SK-N-SH (cell line): Measurements from ENCODE around the gene IFI6. TPM values are rescaled to one million over a fixed set of nuclear protein-coding genes. Genes with fewer than 3 reads are reported as not detected.

Experiments
- CTCF ChIA-PET: fragments of 300-600, 350-600 bp; formaldehyde crosslinking; extraction: SDS; loops from one replicate; lab custom pipeline; 2021; lab: Yijun Ruan, JAX
- POLR2A ChIA-PET: fragments of 350-600 bp; sonication (Branson Sonifier 250); formaldehyde crosslinking; extraction: SDS; loops from one replicate; lab custom pipeline; 2020; ENCODE audit warnings: antibody characterized with exemption, inconsistent platforms; lab: Yijun Ruan, JAX
- DNase-seq: peaks from one replicate; pipeline ENCODE4 v3.0.0; 2012
- H2AFZ ChIP-seq: fragments of 200-600 bp; sonication (generic); 2 replicates; pipeline ENCODE4 v1.8.1; 2016; ENCODE audit warnings: antibody characterized with exemption, mild to moderate bottlenecking, low read depth
- H3F3A ChIP-seq: fragments of 200-600 bp; sonication (generic); replicated peaks from 2 replicates; pipeline ENCODE3; 2016; ENCODE audit warnings: antibody characterized with exemption, mild to moderate bottlenecking; ENCODE audit not compliant: insufficient read depth
- H3K27ac ChIP-seq, 2 experiments: fragments of 200-500 bp in 1 of 2; fragments of 200-600 bp in 1 of 2; sonication (Bioruptor generic) in 1 of 2; sonication (generic), shearing (Covaris generic) in 1 of 2; 2 replicates each; pipeline versions ENCODE4 v1.5.1 to v1.6.1; 2014 to 2016; ENCODE audit warnings: low read depth in 2 of 2, inconsistent platforms in 1 of 2, low read length in 1 of 2, mild to moderate bottlenecking in 1 of 2, mixed read lengths in 1 of 2
- H3K27me3 ChIP-seq: fragments of 200-600 bp; sonication (generic), shearing (Covaris generic); 2 replicates; pipeline ENCODE4 v1.6.1; 2016; ENCODE audit warnings: mixed run types; ENCODE audit not compliant: insufficient read depth
- H3K36me3 ChIP-seq, 2 experiments: fragments of 200-500 bp in 1 of 2; fragments of 200-600 bp in 1 of 2; sonication (Bioruptor generic) in 1 of 2; sonication (generic) in 1 of 2; replicated peaks in 1 of 2; 2 replicates each; pipeline versions ENCODE3 to v1.5.1; 2014 to 2016; ENCODE audit warnings: low read length in 1 of 2, mild to moderate bottlenecking in 1 of 2; ENCODE audit not compliant: insufficient read depth in 2 of 2, control insufficient read depth in 1 of 2
- H3K4me1 ChIP-seq, 2 experiments: fragments of 200-500 bp in 1 of 2; fragments of 200-600 bp in 1 of 2; sonication (Bioruptor generic) in 1 of 2; sonication (generic), shearing (Covaris generic) in 1 of 2; 2 replicates each; pipeline versions ENCODE4 v1.5.1 to v1.6.1; 2014 to 2016; ENCODE audit warnings: low read depth in 1 of 2, low read length in 1 of 2, mixed run types in 1 of 2; ENCODE audit not compliant: insufficient read depth in 2 of 2, control insufficient read depth in 1 of 2
- H3K4me2 ChIP-seq: fragments of 200-600 bp; sonication (generic), shearing (Covaris generic); 2 replicates; pipeline ENCODE4 v1.6.1; 2017; ENCODE audit warnings: mixed run types
- H3K4me3 ChIP-seq, 2 experiments: fragments of 200-500 bp in 1 of 2; fragments of 200-600 bp in 1 of 2; sonication (Bioruptor generic) in 1 of 2; sonication (generic), shearing (Covaris generic) in 1 of 2; 2 replicates each; pipeline versions ENCODE4 v1.5.1 to v1.8.1; 2014 to 2016; ENCODE audit warnings: low read depth in 2 of 2, inconsistent platforms in 1 of 2, low read length in 1 of 2, mild to moderate bottlenecking in 1 of 2, mixed read lengths in 1 of 2, moderate library complexity in 1 of 2
- H3K79me2 ChIP-seq: fragments of 200-600 bp; sonication (generic); 2 replicates; pipeline ENCODE4 v1.8.1; 2017; ENCODE audit warnings: mild to moderate bottlenecking; ENCODE audit not compliant: insufficient read depth
- H3K9ac ChIP-seq: fragments of 200-600 bp; sonication (generic); 2 replicates; pipeline ENCODE4 v1.6.1; 2017; ENCODE audit warnings: mixed run types
- H3K9me2 ChIP-seq: fragments of 200-600 bp; sonication (generic); 2 replicates; pipeline ENCODE4 v1.6.1; 2017; ENCODE audit warnings: mixed run types
- H3K9me3 ChIP-seq: fragments of 200-600 bp; sonication (generic); 2 replicates; pipeline ENCODE4 v1.6.1; 2017; ENCODE audit warnings: mixed run types, mild to moderate bottlenecking, moderate library complexity
- H4K20me1 ChIP-seq: fragments of 200-600 bp; sonication (generic); 2 replicates; pipeline ENCODE4 v1.6.1; 2017; ENCODE audit warnings: mild to moderate bottlenecking, mixed run types; ENCODE audit not compliant: insufficient read depth
- CHD2 ChIP-seq: fragments of 150-350 bp; IDR thresholded peaks from 2 replicates; pipeline ENCODE4 v1.6.1; 2018; ENCODE audit warnings: low read length; ENCODE audit not compliant: partially characterized antibody
- FOXM1 ChIP-seq: IDR thresholded peaks from 2 replicates; pipeline ENCODE4 v1.4.0; 2012; ENCODE audit warnings: low read depth, mild to moderate bottlenecking
- GABPA ChIP-seq: IDR thresholded peaks from 2 replicates; pipeline ENCODE4 v1.4.0; 2012; ENCODE audit warnings: low read depth, mild to moderate bottlenecking
- GATA2 ChIP-seq: sonication (generic); formaldehyde crosslinking; IDR thresholded peaks from 2 replicates; pipeline ENCODE4 v1.5.0; 2020; ENCODE audit warnings: mild to moderate bottlenecking, missing genetic modification reagents
- JUND ChIP-seq: IDR thresholded peaks from 2 replicates; pipeline ENCODE4 v1.4.0; 2012
- MAX ChIP-seq: IDR thresholded peaks from 2 replicates; pipeline ENCODE4 v1.4.0; 2012; ENCODE audit warnings: low read depth
- MEF2A ChIP-seq: IDR thresholded peaks from 2 replicates; pipeline ENCODE4 v1.4.0; 2012; ENCODE audit warnings: low read depth, borderline replicate concordance
- NRF1 ChIP-seq: IDR thresholded peaks from 2 replicates; pipeline ENCODE4 v1.6.1; 2012; ENCODE audit warnings: low read depth, mild to moderate bottlenecking, low read length
- POLR2AphosphoS5 ChIP-seq: IDR thresholded peaks from 2 replicates; pipeline ENCODE4 v1.6.1; 2012; ENCODE audit warnings: low read depth, low read length
- RAD21 ChIP-seq: IDR thresholded peaks from 2 replicates; pipeline ENCODE4 v1.6.1; 2012; ENCODE audit warnings: mild to moderate bottlenecking, low read length
- RCOR1 ChIP-seq: fragments of 150-350 bp; IDR thresholded peaks from 2 replicates; pipeline ENCODE4 v1.6.1; 2017; ENCODE audit warnings: antibody characterized with exemption, low read length
- RFX5 ChIP-seq: IDR thresholded peaks from 2 replicates; pipeline ENCODE4 v1.6.1; 2012; ENCODE audit warnings: mild to moderate bottlenecking, improper control_type of control experiment, low read length
- SIN3A ChIP-seq: IDR thresholded peaks from 2 replicates; pipeline ENCODE4 v1.6.1; 2012; ENCODE audit warnings: low read depth, mild to moderate bottlenecking, low read length, moderate library complexity, borderline replicate concordance
- TAF1 ChIP-seq: IDR thresholded peaks from 2 replicates; pipeline ENCODE4 v1.6.1; 2012; ENCODE audit warnings: low read depth, mild to moderate bottlenecking, low read length, moderate library complexity, borderline replicate concordance
- TCF12 ChIP-seq: IDR thresholded peaks from 2 replicates; pipeline ENCODE4 v1.4.0; 2012
- TEAD4 ChIP-seq: IDR thresholded peaks from 2 replicates; pipeline ENCODE4 v1.4.0; 2012; ENCODE audit warnings: mild to moderate bottlenecking, borderline replicate concordance; ENCODE audit not compliant: insufficient read depth
- YY1 ChIP-seq: IDR thresholded peaks from 2 replicates; pipeline ENCODE4 v1.4.0; 2012; ENCODE audit warnings: low read depth, mild to moderate bottlenecking
- WGBS: methylation state at CpG from one replicate; pipeline ENCODE4 v1.1.6; 2017; ENCODE audit warnings: low lambda C conversion rate; 5-methylcytosine and 5-hydroxymethylcytosine counted together
- polyA plus RNA-seq, 3 experiments: library from polyadenylated mRNA; depleted of rRNA; stranded (reverse); fragments of >200 nt; gene quantifications; 2 replicates each; pipeline ENCODE4 v1.2.3, GENCODE V29; 2012
- TF ChIP-seq, protein P1 (sequence below): IDR thresholded peaks from 2 replicates; pipeline ENCODE4; 2012
- TF ChIP-seq, protein P2 (sequence below): fragments of 150-350 bp; IDR thresholded peaks from 2 replicates; pipeline ENCODE4 v1.6.1; 2016; ENCODE audit warnings: mild to moderate bottlenecking, low read depth, low read length
- TF ChIP-seq, protein P3 (sequence below): fragments of 200-600 bp; sonication (generic); IDR thresholded peaks from 2 replicates; pipeline ENCODE4 v1.6.1; 2017; ENCODE audit warnings: antibody characterized with exemption, mild to moderate bottlenecking, moderate library complexity
- TF ChIP-seq, protein P4 (sequence below): IDR thresholded peaks from 2 replicates; pipeline ENCODE4 v1.6.1; 2012; ENCODE audit warnings: mild to moderate bottlenecking, low read depth, low read length, moderate library complexity

Gene IFI6
- polyA plus RNA-seq, 1 of the 3 experiments (the other 2 are of a cell fraction): 35.6 TPM

- TF ChIP-seq, protein P1, sequence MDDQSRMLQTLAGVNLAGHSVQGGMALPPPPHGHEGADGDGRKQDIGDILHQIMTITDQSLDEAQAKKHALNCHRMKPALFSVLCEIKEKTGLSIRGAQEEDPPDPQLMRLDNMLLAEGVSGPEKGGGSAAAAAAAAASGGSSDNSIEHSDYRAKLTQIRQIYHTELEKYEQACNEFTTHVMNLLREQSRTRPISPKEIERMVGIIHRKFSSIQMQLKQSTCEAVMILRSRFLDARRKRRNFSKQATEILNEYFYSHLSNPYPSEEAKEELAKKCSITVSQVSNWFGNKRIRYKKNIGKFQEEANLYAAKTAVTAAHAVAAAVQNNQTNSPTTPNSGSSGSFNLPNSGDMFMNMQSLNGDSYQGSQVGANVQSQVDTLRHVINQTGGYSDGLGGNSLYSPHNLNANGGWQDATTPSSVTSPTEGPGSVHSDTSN: no peak
- TF ChIP-seq POLR2AphosphoS5: no peak
- no peak for TF ChIP-seq SIN3A
Observed at GRCh38 chr1:27668121-27668807, 3.7 kb downstream of the IFI6 start (continued).

GRCh38 chr1:27666791-27667254 lies 5.2 kb downstream of the IFI6 start:
- Histone ChIP-seq H3K4me2 (no peak overlapping the region), H3K36me3 (no peaks in the 10 kb centered on the region), H3K27me3 (no peaks in the 10 kb centered on the region), H3K79me2 (no peaks in the 10 kb centered on the region), H2AFZ (no peak overlapping the region), H3K4me1 (peaks cover 0 to 15% of the 10 kb centered on the region in 2 experiments; a peak in 1 of 4 replicates), H3F3A (no peaks in the 10 kb centered on the region), H3K9me2 (no peaks in the 10 kb centered on the region), H3K9me3 (no peaks in the 10 kb centered on the region), H3K4me3 (no peak overlapping the region)
- no peak for DNase-seq
- TF ChIP-seq, protein P2, sequence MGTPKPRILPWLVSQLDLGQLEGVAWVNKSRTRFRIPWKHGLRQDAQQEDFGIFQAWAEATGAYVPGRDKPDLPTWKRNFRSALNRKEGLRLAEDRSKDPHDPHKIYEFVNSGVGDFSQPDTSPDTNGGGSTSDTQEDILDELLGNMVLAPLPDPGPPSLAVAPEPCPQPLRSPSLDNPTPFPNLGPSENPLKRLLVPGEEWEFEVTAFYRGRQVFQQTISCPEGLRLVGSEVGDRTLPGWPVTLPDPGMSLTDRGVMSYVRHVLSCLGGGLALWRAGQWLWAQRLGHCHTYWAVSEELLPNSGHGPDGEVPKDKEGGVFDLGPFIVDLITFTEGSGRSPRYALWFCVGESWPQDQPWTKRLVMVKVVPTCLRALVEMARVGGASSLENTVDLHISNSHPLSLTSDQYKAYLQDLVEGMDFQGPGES: no peak
- no peak for TF ChIP-seq TEAD4
- TF ChIP-seq, protein P3, sequence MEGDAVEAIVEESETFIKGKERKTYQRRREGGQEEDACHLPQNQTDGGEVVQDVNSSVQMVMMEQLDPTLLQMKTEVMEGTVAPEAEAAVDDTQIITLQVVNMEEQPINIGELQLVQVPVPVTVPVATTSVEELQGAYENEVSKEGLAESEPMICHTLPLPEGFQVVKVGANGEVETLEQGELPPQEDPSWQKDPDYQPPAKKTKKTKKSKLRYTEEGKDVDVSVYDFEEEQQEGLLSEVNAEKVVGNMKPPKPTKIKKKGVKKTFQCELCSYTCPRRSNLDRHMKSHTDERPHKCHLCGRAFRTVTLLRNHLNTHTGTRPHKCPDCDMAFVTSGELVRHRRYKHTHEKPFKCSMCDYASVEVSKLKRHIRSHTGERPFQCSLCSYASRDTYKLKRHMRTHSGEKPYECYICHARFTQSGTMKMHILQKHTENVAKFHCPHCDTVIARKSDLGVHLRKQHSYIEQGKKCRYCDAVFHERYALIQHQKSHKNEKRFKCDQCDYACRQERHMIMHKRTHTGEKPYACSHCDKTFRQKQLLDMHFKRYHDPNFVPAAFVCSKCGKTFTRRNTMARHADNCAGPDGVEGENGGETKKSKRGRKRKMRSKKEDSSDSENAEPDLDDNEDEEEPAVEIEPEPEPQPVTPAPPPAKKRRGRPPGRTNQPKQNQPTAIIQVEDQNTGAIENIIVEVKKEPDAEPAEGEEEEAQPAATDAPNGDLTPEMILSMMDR: no peak
- no peak for TF ChIP-seq YY1
- TF ChIP-seq POLR2AphosphoS5: no peak
- TF ChIP-seq RAD21: no peak
- TF ChIP-seq NRF1: no peak
- no peak for TF ChIP-seq JUND
- no peak for TF ChIP-seq TAF1
- TF ChIP-seq MAX: no peak
- TF ChIP-seq, protein P4, sequence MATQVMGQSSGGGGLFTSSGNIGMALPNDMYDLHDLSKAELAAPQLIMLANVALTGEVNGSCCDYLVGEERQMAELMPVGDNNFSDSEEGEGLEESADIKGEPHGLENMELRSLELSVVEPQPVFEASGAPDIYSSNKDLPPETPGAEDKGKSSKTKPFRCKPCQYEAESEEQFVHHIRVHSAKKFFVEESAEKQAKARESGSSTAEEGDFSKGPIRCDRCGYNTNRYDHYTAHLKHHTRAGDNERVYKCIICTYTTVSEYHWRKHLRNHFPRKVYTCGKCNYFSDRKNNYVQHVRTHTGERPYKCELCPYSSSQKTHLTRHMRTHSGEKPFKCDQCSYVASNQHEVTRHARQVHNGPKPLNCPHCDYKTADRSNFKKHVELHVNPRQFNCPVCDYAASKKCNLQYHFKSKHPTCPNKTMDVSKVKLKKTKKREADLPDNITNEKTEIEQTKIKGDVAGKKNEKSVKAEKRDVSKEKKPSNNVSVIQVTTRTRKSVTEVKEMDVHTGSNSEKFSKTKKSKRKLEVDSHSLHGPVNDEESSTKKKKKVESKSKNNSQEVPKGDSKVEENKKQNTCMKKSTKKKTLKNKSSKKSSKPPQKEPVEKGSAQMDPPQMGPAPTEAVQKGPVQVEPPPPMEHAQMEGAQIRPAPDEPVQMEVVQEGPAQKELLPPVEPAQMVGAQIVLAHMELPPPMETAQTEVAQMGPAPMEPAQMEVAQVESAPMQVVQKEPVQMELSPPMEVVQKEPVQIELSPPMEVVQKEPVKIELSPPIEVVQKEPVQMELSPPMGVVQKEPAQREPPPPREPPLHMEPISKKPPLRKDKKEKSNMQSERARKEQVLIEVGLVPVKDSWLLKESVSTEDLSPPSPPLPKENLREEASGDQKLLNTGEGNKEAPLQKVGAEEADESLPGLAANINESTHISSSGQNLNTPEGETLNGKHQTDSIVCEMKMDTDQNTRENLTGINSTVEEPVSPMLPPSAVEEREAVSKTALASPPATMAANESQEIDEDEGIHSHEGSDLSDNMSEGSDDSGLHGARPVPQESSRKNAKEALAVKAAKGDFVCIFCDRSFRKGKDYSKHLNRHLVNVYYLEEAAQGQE: no peak
- TF ChIP-seq MEF2A: no peak
- no peak for TF ChIP-seq TCF12
- TF ChIP-seq RFX5: no peak
- TF ChIP-seq GATA2 (CRISPR knock-in tag): no peak
- TF ChIP-seq FOXM1: no peak
- no peak for TF ChIP-seq GABPA
- no peak for TF ChIP-seq RCOR1
- TF ChIP-seq CHD2: no peak
- TF ChIP-seq, all 33 proteins: peak for 0
- WGBS: 82% methylated on average over 6 of the region's 6 CpGs
- no peak overlapping the region for H3K9ac ChIP-seq
- ChIA-PET POLR2A (no interaction called here), CTCF (interaction anchor here (1.4 to 18.4 kb wide), 4 partner anchors 52 to 370 kb away, joined by 4 to 526 read pairs (median 4); partner anchors contain the start of genes AHDC1 and FAM76A)
- H3K27ac ChIP-seq: no peak overlapping the region
- no peaks in the 10 kb centered on the region for H4K20me1 ChIP-seq
